SIG-M5 (cell line): ENCODE data around the gene TOLLIP.

ENCODE experiments used
- DNase-seq: peaks from one replicate; lab custom pipeline; 2025; lab: John Stamatoyannopoulos, UW

The TOLLIP gene

DNA sequence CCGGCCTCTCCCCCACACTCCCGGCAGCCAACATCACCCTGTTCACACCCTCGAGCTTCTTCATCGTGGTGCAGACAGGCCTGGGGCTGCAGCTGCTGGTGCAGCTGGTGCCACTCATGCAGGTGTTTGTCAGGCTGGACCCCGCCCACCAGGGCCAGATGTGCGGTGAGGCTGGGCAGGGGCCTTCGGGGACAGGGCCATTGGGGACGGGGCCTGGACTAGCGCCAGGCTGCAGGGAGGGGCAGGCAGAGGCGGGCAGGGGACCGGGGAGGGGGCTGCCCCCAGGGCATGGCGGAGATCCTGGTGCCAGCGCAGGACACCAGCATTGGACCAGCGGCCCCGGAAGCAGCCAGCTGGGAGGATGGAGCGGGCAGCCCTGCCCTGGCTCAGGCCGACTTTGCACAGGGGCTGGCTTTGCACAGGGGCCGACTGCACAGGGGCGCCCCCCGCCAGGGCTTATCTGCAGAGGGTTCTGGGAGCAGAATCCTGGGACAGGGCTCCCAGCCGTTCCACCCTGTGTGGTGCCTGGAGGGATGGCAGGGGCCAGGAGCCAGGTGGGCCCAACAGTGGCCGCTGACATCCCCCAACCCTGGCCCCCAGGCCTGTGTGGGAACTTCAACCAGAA is 77.9 kb downstream of the TOLLIP start:
- DNase-seq = no peak

DNA sequence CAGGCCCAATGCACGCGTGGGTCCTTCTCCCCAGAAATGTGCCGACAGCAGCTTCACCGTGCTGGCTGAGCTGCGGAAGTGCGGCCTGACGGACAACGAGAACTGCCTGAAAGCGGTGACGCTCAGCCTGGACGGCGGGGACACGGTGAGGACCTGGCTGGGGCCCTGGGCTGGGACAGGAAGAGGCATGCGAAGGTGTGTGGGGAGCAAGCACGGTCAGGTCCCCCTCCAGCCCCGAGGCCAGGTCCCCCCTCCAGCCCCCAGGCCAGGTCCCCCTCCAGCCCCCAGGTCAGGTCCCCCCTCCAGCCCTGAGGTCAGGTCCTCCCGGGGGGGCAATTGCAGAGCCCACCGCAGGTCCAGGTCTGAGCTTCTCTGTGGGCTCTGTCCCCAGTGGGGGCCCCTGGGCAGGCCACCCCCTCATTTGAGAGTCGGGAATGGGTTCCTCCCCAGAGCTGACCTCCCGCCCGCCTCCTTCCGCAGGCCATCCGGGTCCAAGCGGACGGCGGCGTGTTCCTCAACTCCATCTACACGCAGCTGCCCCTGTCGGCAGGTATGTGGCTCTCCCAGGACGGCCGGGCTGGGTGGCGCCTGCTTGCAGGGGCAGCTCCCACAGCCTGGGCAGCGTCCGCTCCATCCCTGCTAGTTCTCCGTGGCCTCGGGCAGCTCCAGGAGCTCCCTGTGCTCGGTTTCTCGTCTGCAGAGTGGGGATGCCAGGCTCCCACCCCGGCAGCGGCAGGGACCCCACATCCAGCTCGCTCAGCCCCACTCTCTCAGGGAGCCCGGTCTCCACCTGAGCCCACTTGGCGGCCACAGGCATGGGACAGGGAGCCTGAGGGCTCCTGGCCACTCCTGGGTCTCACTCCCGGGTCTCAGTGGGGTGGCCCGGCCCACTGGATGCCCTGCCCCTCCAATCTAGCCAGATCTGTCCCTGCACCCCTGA is 78.7 kb downstream of the TOLLIP start:
- no peak for DNase-seq

DNA sequence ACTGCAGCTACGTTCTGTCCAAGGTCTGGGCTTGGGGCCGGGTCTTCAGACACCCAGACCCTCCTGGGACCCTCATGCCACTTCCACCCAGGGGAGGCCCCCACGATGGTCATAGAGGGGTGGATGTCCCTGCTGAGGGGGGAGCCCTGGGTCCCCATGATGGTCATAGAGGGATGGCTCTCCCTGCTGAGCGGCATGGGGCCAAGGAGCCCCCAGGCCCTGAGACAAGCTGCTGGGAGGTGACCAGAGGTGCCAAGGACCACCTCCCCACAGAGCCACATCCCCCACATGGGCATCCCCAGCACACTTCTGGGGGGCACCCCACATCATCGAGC is 79.3 kb downstream of the TOLLIP start:
- no peak for DNase-seq

DNA sequence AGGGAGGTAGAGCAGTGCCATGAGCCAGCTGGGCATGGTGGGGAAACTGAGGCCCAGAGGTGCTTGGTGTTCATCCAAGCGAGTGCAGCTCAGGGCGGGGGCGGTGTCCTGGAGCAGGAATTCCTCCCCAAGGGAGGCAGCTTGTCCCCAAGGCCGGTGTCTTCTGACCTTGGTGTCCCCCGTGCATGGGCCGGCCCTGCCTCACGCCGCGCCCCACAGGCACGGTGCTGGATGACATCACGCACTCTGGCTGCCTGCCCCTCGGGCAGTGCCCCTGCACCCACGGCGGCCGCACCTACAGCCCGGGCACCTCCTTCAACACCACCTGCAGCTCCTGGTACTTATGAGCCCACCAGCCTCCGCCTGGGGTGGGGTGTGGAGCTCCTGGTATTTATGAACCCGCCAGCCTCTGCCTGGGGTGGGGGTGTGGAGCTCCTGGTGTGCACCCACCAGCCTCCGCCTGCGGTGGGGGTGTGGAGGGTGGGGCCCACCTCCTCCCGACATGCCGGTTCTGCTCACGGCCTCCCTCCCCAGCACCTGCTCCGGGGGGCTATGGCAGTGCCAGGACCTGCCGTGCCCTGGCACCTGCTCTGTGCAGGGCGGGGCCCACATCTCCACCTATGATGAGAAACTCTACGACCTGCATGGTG is 79.8 kb downstream of the TOLLIP start:
- DNase-seq = no peak

DNA sequence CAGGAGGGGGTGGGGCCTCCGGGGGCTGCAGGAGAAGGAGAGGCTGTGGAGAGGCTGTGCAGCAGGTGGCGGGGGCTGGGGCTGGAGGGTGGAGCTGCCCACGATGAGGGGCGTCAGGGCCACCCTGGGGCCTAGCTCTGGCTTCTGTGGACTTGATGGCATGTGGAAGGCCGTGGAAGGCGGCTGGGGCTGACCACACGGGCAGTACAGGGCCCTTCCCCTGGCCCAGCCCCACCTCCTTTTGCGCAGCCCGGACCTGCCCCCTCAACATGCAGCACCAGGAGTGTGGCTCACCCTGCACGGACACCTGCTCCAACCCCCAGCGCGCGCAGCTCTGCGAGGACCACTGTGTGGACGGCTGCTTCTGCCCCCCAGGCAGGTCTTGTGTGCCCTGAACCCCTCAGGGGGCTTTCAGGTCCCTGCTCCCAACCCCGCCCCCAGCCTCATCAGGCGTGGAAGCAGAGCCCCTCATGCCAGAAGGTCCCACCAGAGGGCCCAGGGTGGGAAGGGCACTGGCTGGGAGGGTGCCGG is 80.4 kb downstream of the TOLLIP start:
- DNase-seq = no peak

DNA sequence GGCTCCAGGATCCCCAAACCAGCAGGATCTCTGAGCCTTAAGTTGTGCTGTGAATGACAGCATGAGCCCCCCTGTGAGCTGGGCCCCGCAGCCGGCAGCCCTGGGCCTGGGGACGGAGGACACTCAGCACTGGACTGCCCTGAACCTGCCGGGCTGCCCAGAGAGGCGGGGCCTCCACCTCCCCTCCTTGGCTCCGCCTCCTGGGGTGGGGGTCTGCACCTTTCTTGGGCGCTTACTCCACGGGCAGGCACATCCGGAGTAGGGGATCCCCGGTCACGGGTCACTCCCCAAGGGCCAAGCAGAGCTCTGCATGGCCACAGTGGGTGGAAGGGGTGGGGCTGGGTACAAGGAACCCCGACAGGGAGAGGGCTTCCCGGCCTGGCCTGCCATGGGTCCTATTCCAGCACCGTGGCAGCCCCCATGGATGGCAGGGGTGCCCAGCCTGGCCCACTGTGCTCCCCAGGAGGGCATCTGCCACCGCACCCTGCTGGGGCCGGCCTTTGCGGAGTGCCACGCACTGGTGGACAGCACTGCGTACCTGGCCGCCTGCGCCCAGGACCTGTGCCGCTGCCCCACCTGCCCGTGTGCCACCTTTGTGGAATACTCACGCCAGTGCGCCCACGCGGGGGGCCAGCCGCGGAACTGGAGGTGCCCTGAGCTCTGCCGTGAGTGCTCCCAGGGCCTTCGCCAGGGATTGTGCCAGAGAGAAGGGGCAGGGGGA is 81.2 kb downstream of the TOLLIP start:
- no peak for DNase-seq

- no peak for DNase-seq
Measured at GRCh38 chr11:1227551-1228100, 81.8 kb downstream of the TOLLIP start.

GRCh38 chr11:1226986-1227550 is 82.4 kb downstream of the TOLLIP start:
- no peak for DNase-seq

- no peak for DNase-seq
Measured at GRCh38 chr11:1226226-1226985, 83.0 kb downstream of the TOLLIP start.

DNA sequence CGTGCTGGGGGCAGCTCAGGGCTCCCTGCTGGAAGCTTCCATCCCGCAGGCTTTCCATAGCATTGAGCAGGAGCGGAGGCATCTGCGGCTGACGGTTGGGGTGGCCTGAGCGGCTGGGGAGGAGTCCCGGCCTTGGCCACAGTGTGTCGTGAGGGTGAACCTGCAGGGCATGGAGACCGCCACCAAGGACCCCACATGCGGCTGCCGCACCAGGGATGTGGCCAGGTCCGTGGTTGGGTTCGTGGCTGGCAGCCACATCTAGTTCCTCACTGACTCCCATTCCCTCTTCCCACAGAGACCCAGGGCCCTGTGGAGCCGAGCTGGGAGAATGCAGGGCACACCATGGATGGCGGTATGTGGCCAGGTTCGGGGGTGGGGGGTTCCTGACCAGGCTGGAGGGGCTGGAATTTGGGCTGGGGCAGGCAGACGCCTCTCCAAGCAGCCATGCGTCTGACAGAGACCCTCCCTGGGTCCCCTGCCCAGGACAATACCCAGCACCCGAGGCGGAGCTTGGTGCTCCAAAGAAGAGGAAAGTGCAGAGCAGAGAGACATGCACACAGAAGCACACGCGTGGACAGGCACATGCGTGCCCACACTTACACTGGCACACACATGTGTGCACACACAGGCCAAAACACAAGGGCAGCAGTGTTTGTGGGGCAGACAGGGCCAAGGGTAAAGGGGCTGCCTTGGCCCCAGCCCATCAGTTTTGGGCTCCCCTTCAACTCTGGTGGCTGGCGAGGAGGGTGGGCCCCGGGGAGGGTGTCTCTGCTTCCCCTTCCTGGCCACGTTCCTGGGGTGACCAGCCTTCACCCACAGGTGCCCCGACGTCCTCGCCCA is 83.8 kb downstream of the TOLLIP start:
- no peak for DNase-seq

DNA sequence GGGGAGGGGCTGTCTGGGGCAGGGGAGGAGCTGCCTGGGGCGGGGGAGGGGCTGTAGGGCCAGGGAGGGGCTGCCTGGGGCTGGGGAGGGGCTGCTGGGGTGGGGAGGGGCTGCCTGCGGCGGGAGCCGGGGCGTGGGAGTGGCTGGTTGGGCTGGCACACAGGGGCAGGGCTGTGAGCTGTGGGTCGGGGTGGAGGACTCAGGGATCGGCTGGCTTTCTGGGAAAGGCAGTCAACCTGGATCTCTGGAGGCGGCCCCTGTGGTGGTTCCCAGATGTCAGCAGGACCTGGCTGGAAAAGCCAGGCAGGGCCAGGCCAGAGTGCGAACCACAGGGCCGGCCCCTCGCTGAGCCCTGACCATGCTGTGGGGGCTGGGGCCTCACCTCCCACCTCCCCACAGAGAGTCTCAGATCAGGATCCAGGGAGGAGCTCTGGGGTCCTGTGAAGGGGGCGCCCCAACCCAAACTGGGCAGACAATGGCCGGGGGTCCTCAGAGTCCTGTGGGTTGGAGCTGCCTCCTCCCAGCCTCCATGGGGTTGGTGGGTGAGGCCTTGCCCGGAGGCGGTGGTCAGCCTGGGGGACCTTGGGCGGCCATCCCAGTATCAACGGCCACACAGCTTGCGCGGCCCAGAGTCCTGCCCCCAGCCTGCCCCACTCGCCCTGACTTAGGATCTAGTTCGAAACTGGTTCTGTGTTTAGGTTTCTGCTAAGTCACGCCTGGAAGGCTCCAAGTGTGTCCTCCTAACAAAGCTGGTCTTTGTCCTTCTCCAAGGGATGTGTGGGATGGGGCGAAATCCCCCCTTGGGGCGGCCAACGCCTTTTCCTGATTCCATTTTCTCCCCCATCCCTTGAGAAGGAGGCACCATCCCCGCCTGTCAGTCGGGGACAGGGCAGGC is 84.7 kb downstream of the TOLLIP start:
- no peak for DNase-seq
